SW480 (cell line): ENCODE data around the gene DLG4.
"Not testable (repeated sequence)": the region's sequence is repeated elsewhere in the genome, so short reads cannot be mapped to it uniquely, and the experiment has no call there.

Experiments used
- DNase-seq: peaks from one replicate; pipeline ENCODE4 v3.0.0-alpha.2; 2016; ENCODE audit warnings: low spot score

Gene DLG4

GRCh38 chr17:7184091-7184488 lies 35.5 kb downstream of the DLG4 start:
- peak; percentile 29 for DNase-seq

GRCh38 chr17:7183433-7184090 lies 36.1 kb downstream of the DLG4 start:
- DNase-seq: no peak

DNA sequence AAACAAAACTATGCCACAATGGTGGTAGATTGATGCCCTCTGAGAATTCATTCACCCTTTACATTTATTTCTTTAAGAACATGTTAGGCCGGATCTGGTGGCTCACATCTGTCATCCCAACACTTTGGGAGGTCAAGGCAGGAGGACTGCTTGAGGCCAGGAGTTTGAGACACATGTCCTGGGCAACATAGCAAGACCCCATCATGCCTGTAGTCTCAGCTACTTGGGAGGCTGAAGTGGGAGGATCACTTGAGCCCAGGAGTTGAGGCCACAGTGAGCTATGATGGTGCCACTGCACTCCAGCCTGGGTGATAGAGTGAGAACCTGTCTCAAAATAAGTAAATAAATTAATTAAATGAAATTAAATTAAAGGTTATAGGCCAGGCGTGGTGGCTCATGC lies 37.5 kb downstream of the DLG4 start:
- not testable (repeated sequence) for DNase-seq

- no peak for DNase-seq
Observed at GRCh38 chr17:7179317-7180254, 40.0 kb downstream of the DLG4 start, which contains the start of gene ASGR1. Gene ASGR1 (minus strand): TSS chr17:7179370. CDS start chr17:7178563, 807 bp downstream.

GRCh38 chr17:7178973-7179316 lies 40.7 kb downstream of the DLG4 start:
- DNase-seq: no peak

DNA sequence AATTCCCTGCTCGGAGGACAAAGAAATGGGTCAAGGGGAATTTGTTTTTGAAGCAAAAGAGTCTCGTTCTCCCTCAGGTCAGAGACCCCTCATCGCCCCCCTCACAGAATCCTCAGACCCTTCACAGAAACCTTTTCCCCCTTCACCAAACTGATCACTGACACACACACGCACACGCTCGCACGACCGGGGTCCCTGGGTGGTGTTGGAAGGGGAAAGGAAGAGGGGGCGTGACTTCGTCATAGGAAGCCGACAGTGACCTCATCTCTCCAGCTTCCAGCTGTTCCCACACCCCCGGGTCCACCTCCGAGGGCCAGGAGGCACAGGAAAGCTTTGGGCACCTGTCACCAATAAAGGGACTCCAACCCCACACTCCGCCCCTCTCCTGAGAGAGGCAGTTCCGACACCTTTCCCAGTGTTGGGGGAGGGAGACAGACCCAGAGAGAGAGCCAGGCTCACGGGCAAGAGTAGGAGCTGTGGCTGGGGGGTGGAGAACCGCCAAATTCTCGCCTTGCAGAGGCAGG lies 41.6 kb downstream of the DLG4 start:
- peak; percentile 65 for DNase-seq

DNA sequence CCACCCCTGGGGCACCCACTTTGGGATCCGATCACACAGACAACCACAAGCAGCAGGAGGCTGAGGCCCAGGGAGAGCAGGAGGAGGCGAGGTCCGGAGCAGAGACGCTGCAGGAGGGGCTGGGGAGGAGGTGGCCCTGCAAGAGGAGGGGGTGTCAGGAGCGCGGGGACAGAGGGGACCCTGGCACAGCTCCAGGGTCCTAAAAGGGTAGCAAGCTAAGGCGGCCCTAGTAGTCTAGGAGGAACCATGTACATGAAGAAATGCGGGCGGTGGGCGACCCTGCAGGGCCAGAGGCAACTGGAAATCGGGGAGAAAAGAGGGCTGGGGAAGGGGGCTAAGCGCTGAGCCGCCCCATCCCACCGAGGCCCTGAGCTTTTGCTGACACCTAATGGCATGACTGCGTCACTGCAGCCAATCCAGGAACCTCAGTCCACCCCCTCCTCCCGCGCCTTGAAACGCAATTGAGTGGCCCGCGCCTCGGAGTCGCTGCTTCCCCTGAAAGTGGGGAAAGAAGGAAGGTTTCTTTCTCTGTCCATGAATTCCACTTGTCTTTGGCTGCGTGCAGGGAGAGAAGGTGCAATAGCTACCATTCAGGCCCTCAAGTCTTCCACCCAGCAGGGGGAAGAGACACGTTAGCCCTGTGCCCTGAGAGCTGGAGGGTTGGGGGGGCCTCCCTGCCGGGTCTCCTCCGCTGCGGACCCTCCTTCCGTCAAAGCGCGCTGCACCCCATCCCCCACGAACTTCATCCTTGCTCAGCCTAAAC lies 42.3 kb downstream of the DLG4 start:
- DNase-seq: peak; percentile 61

DNA sequence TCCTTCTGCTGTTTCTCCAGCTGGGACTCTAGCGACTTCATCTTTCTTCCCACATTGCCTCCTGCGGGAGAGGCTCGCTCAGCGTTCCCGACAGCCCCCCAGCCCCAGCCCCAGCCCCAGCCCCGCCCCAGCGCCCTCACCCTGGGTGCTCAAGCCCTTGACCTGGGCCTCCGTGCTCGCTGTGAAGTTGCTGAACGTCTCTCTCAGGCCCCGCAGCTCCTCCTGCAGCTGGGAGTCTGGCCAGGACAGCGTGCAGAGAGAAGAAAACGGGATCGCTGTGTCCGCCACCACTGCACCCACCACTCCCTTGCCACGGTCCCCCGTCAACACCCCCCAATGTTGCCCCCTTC lies 42.8 kb downstream of the DLG4 start:
- no peak for DNase-seq

DNA sequence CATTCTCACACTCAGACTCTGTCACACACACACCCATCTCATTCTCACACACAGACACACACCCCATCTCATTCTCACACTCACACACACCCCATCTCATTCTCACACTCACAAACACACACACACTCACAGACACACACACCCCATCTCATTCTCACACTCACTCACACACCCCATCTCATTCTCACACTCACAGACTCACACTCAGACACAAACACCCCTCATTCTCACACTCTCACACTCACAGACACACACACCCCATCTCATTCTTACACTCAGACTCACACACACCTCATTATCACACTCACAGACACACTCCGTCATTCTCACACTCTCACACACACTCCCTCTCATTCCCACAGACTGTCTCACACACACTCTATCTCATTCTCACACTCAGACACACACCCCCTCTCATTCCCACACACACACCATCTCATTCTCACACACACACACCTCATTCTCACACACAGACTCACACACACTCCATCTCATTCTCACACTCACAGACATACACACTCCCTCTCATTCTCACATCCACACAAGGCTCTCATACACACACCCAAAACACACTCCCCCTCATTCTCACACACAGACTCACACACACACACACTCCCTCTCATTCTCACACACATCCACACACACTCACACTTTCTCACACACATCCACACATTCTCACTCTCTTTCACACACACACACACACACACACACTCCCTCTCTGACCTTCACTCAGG lies 43.4 kb downstream of the DLG4 start:
- no peak for DNase-seq

DNA sequence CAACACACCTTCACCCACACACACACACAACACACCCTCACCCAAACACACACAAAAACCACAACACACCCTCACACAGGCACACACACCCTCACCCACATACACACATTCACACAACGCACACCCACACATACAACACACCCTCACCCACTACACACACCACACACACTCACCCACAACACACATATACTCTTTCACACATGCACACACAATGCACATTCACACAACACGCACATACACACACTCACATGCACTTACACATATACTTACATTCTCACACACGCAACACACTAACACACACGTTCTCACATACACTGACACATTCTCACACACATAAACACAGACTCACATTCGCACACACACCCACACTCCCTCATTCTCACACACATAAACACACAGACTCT lies 44.3 kb downstream of the DLG4 start:
- DNase-seq: no peak

GRCh38 chr17:7174603-7175326 lies 44.9 kb downstream of the DLG4 start:
- DNase-seq: no peak

DNA sequence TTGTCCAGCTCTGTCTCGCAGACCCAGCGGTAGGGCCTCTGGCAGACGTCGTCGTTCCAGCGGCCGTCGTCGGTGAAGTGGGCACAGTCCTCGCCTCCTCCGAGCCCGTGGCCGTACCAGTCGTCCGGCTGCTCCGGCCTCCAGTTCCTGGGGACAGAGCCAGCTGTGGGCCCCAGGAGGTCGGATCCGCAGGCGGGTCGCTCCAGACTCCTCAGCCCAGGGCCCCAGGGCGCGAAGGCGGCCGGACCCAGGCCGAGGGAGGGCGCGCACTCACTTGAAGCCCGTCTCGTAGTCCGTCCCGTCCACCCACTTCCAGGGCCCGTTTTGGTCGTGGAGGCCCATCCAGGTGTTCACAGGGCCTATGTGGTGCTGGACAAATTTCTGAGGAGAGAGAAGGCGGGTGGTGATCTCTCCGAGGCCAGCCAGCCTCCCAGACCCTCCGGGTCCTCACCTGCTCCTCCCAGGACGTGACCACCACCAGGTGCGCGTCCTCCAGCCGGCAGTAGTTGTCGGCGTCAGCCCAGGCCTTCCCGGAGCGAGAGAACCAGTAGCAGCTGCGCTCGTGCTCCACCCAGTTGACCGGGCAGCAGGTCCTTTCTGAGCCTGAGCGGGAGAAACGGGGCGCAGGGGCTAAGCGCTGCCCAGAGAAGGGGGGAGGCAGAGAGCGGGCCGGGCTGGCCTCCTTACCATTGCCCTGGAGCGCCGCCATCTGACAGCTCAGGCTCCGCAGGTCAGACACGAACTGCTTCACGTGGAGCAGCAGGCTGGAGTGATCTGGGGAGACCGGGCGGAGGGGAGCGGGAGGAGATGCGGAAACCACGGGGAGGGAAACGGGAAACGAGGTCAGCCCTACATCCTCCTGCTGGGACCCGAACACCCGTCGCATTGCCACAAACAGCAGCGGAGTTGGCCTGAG lies 45.7 kb downstream of the DLG4 start:
- DNase-seq: no peak

- not testable (repeated sequence) for DNase-seq
Observed at GRCh38 chr17:7172522-7173191, 47.0 kb downstream of the DLG4 start.

DNA sequence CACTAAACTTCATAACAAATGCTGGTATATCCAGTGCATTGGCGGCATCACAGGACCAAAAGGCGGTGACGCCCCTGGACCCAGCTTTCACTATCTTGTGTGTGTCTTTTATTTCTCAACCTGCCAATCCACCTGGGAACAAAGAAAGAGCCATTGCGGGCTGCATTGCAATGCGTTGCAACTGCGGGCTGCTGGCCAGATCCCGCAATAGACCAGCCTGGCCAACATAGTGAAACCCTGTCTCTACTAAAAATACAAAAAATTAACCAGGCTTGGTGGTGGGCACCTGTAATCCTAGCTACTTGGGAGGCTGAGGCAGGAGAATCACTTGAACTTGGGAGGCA lies 50.1 kb downstream of the DLG4 start:
- not testable (repeated sequence) for DNase-seq

DNA sequence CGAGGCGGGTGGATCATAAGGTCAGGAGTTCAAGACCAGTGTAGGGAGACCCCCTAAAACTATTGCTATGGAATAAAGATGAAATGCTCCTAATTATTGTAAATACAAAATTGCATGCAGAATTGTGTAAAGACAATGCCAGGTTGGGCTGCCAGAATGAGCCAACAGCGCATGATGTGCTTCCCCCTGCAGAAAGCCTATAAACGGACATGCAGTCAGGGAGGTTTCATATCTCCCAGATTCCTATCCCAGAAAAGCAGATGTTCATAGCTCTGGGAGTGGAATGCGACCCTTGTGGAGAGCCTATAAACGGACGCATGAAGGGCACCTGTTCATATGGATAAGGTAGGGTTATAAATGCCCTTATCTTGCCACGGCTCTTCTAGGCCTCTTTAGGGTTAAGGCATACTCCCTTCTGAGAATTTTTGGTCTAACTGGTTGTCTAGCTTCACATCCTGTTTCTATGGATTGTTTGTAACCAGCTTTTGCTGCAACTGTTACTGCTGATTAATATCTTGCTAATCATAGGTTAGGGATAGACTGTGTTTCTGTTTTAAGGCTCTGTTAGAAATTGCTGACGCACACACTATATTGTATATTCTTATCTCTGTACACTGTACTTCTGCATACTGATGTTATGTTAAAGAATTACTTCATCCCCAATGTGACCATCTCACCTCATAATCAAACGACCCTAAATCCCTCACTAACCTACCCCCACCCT lies 50.6 kb downstream of the DLG4 start:
- not testable (repeated sequence) for DNase-seq

GRCh38 chr17:7167832-7168231 lies 51.8 kb downstream of the DLG4 start:
- DNase-seq: no peak

GRCh38 chr17:7166873-7167272 lies 52.8 kb downstream of the DLG4 start:
- no peak for DNase-seq

- DNase-seq: not testable (repeated sequence)
Observed at GRCh38 chr17:7159571-7159970, 60.1 kb downstream of the DLG4 start.

GRCh38 chr17:7158424-7158823 lies 61.2 kb downstream of the DLG4 start:
- DNase-seq: not testable (repeated sequence)
